ENCODE results near the gene MCOLN3. TPM values are rescaled to one million over a fixed set of nuclear protein-coding genes. Genes with fewer than 3 reads are reported as not detected.
A peak's percentile ranks its signal among the peaks of the same experiment; 100 is the strongest.

MCOLN3 gene
- total and polyA plus RNA-seq, 5 experiments from 2014 or later = 0.08 to 0.51 TPM; not detected in 3

- Mint-ChIP-seq H3K9me3 (peaks cover 0 to 4% (median 0%) of the 10 kb centered on the region in 9 donors), H3K27ac (no peak overlapping the region), H3K4me3 (no peak overlapping the region), H3K36me3 (no peaks in the 10 kb centered on the region), H3K27me3 (peaks cover 0 to 20% (median 8%) of the 10 kb centered on the region in 5 donors), H3K4me1 (no peaks in the 10 kb centered on the region)
- POLR2A ChIA-PET = no interaction called here
- no peak for ATAC-seq
- DNase-seq = no peak
Measured at GRCh38 chr1:85068846-85069245, 20.5 kb upstream of the MCOLN3 start.

- Mint-ChIP-seq H3K36me3 (no peaks in the 10 kb centered on the region), H3K4me1 (peaks cover 10 to 16% (median 14%) of the 10 kb centered on the region in 4 donors), H3K27me3 (peaks cover 5 to 25% (median 14%) of the 10 kb centered on the region in 5 donors), H3K9me3 (no peaks in the 10 kb centered on the region), H3K27ac (peak overlapping the region in 1 of 10 donors; percentile 16), H3K4me3 (no peak overlapping the region)
- DNase-seq = no peak
- POLR2A ChIA-PET = no interaction called here
- ATAC-seq = no peak
Measured at GRCh38 chr1:85065550-85065949, 17.2 kb upstream of the MCOLN3 start.

GRCh38 chr1:85062425-85063026 lies 14.2 kb upstream of the MCOLN3 start:
- no peak for DNase-seq
- peak overlapping the region; percentile 79 to 97 (median 92) for H3K4me3 Mint-ChIP-seq
- peak in 1 of 2 donors; percentile 19 for ATAC-seq
- H3K4me1 Mint-ChIP-seq = peaks cover 10 to 16% (median 14%) of the 10 kb centered on the region in 4 donors
- POLR2A ChIA-PET = interaction anchor here (0.5 kb wide), 1 partner anchor 204 kb away, joined by 6 read pairs; no protein-coding TSS in a partner anchor
- no peaks in the 10 kb centered on the region for H3K9me3 Mint-ChIP-seq
- peak overlapping the region in 8 of 10 donors; percentile 21 to 98 (median 96) for H3K27ac Mint-ChIP-seq
- H3K36me3 Mint-ChIP-seq = no peaks in the 10 kb centered on the region
- H3K27me3 Mint-ChIP-seq = peaks cover 10 to 26% (median 15%) of the 10 kb centered on the region in 5 donors

- H3K4me1 Mint-ChIP-seq = peaks cover 10 to 16% (median 14%) of the 10 kb centered on the region in 4 donors
- ATAC-seq = peak; percentile 99
- H3K9me3 Mint-ChIP-seq = no peaks in the 10 kb centered on the region
- H3K36me3 Mint-ChIP-seq = no peaks in the 10 kb centered on the region
- H3K27ac Mint-ChIP-seq = peak overlapping the region; percentile 14 to 98 (median 89)
- POLR2A ChIA-PET = interaction anchor here (0.5 kb wide), 1 partner anchor 205 kb away, joined by 6 read pairs; no protein-coding TSS in a partner anchor
- DNase-seq = peak; percentile 56 to 95 (median 87)
- H3K4me3 Mint-ChIP-seq = peak overlapping the region; percentile 79 to 97 (median 92)
- H3K27me3 Mint-ChIP-seq = peaks cover 10 to 21% (median 13%) of the 10 kb centered on the region in 5 donors
Measured at GRCh38 chr1:85061711-85062424, 13.6 kb upstream of the MCOLN3 start.

- H3K36me3 Mint-ChIP-seq = no peaks in the 10 kb centered on the region
- POLR2A ChIA-PET = no interaction called here
- DNase-seq (no peak), ATAC-seq (no peak)
- no peaks in the 10 kb centered on the region for H3K9me3 Mint-ChIP-seq
- H3K4me1 Mint-ChIP-seq = peaks cover 10 to 16% (median 14%) of the 10 kb centered on the region in 4 donors
- peak overlapping the region in 1 of 10 donors; percentile 32 for H3K27ac Mint-ChIP-seq
- H3K27me3 Mint-ChIP-seq = peaks cover 10 to 21% (median 14%) of the 10 kb centered on the region in 5 donors
- H3K4me3 Mint-ChIP-seq = peak overlapping the region in 1 of 10 donors; percentile 16
Measured at GRCh38 chr1:85060038-85060437, 11.7 kb upstream of the MCOLN3 start.

GRCh38 chr1:85059563-85059962 lies 11.3 kb upstream of the MCOLN3 start:
- H3K36me3 Mint-ChIP-seq = no peaks in the 10 kb centered on the region
- DNase-seq (no peak), ATAC-seq (no peak)
- peaks cover 10 to 16% (median 14%) of the 10 kb centered on the region in 4 donors for H3K4me1 Mint-ChIP-seq
- no peak overlapping the region for H3K27ac Mint-ChIP-seq
- no peak overlapping the region for H3K4me3 Mint-ChIP-seq
- peaks cover 10 to 21% (median 14%) of the 10 kb centered on the region in 5 donors for H3K27me3 Mint-ChIP-seq
- no peaks in the 10 kb centered on the region for H3K9me3 Mint-ChIP-seq
- POLR2A ChIA-PET = no interaction called here

- Mint-ChIP-seq H3K27me3 (peaks cover 10 to 21% (median 12%) of the 10 kb centered on the region in 5 donors), H3K9me3 (no peaks in the 10 kb centered on the region), H3K4me3 (no peak overlapping the region), H3K27ac (no peak overlapping the region), H3K36me3 (no peaks in the 10 kb centered on the region), H3K4me1 (peaks cover 10 to 16% (median 14%) of the 10 kb centered on the region in 4 donors)
- no peak for DNase-seq
- POLR2A ChIA-PET = no interaction called here
- no peak for ATAC-seq
Measured at GRCh38 chr1:85058786-85059185, 10.5 kb upstream of the MCOLN3 start.

GRCh38 chr1:85058311-85058710 lies 10.0 kb upstream of the MCOLN3 start:
- peaks cover 10 to 16% (median 14%) of the 10 kb centered on the region in 4 donors for H3K4me1 Mint-ChIP-seq
- no peak for ATAC-seq
- POLR2A ChIA-PET = no interaction called here
- DNase-seq = no peak
- peaks cover 10 to 21% (median 12%) of the 10 kb centered on the region in 5 donors for H3K27me3 Mint-ChIP-seq
- no peaks in the 10 kb centered on the region for H3K9me3 Mint-ChIP-seq
- no peak overlapping the region for H3K4me3 Mint-ChIP-seq
- H3K27ac Mint-ChIP-seq = no peak overlapping the region
- H3K36me3 Mint-ChIP-seq = no peaks in the 10 kb centered on the region

- Mint-ChIP-seq H3K4me3 (no peak overlapping the region), H3K36me3 (no peaks in the 10 kb centered on the region), H3K27ac (no peak overlapping the region), H3K27me3 (peaks cover 2 to 22% (median 15%) of the 10 kb centered on the region in 5 donors), H3K4me1 (peaks cover 6 to 17% (median 15%) of the 10 kb centered on the region in 4 donors), H3K9me3 (no peaks in the 10 kb centered on the region)
- POLR2A ChIA-PET = no interaction called here
- DNase-seq (no peak), ATAC-seq (no peak)
Measured at GRCh38 chr1:85054664-85055063, 6.4 kb upstream of the MCOLN3 start.

- peak in 2 of 10 donors; percentile 10 to 11 for DNase-seq
- Mint-ChIP-seq H3K27me3 (peaks cover 18 to 55% (median 43%) of the 10 kb centered on the region in 5 donors), H3K9me3 (peaks cover 0 to 3% (median 0%) of the 10 kb centered on the region in 9 donors), H3K36me3 (no peaks in the 10 kb centered on the region), H3K27ac (no peak overlapping the region), H3K4me1 (peaks cover 10 to 32% (median 24%) of the 10 kb centered on the region in 4 donors), H3K4me3 (peak overlapping the region in 9 of 10 donors; percentile 2 to 75 (median 52))
- no peak for ATAC-seq
- POLR2A ChIA-PET = no interaction called here
Measured at GRCh38 chr1:85049735-85050166, 1.5 kb upstream of the MCOLN3 start.

GRCh38 chr1:85047472-85048295 lies 616 bp downstream of the MCOLN3 start:
- Mint-ChIP-seq H3K36me3 (no peaks in the 10 kb centered on the region), H3K4me3 (peak overlapping the region; percentile 36 to 78 (median 66)), H3K27me3 (peaks cover 18 to 68% (median 45%) of the 10 kb centered on the region in 5 donors), H3K9me3 (peaks cover 0 to 3% (median 0%) of the 10 kb centered on the region in 9 donors), H3K27ac (peak overlapping the region in 1 of 10 donors; percentile 9), H3K4me1 (peaks cover 10 to 32% (median 24%) of the 10 kb centered on the region in 4 donors)
- ATAC-seq (peak; percentile 43 to 61), DNase-seq (peak in 2 of 10 donors; percentile 9 to 19)
- POLR2A ChIA-PET = interaction anchor here (0.8 kb wide), 1 partner anchor 147 kb away, joined by 3 read pairs; no protein-coding TSS in a partner anchor

GRCh38 chr1:85047144-85047471 lies 1.2 kb downstream of the MCOLN3 start:
- POLR2A ChIA-PET = interaction anchor here (0.8 kb wide), 1 partner anchor 147 kb away, joined by 3 read pairs; no protein-coding TSS in a partner anchor
- no peak for ATAC-seq
- Mint-ChIP-seq H3K9me3 (peaks cover 0 to 3% (median 0%) of the 10 kb centered on the region in 9 donors), H3K4me1 (peaks cover 10 to 32% (median 24%) of the 10 kb centered on the region in 4 donors), H3K27ac (peak overlapping the region in 2 of 10 donors; percentile 9 to 44), H3K36me3 (no peaks in the 10 kb centered on the region), H3K27me3 (peaks cover 18 to 74% (median 47%) of the 10 kb centered on the region in 5 donors), H3K4me3 (peak overlapping the region; percentile 36 to 78 (median 62))
- no peak for DNase-seq

All from naive thymus-derived CD8-positive, alpha-beta T cell (primary cell).